Ovary (tissue), 3 donors: ENCODE data around the gene GPR85.

Experiments used
- POLR2A ChIP-seq: fragments of 450-650 bp; IDR thresholded peaks from one replicate; pipeline ENCODE4 v1.6.1; 2017; ENCODE audit warnings: antibody characterized with exemption, mild to moderate bottlenecking, moderate library complexity
- TF ChIP-seq, protein P1 (sequence below), 3 donors: fragments of 450-650 bp in 2 of 3; fragments of 200-600 bp in 1 of 3; IDR thresholded peaks; one replicate each; pipeline versions ENCODE4 v1.5.1 to v1.8.0; 2016 to 2022; ENCODE audit warnings: antibody characterized with exemption in 3 of 3, mild to moderate bottlenecking in 1 of 3
- donor health status: DM: no; HTN: no; CAD: no.

DNA sequence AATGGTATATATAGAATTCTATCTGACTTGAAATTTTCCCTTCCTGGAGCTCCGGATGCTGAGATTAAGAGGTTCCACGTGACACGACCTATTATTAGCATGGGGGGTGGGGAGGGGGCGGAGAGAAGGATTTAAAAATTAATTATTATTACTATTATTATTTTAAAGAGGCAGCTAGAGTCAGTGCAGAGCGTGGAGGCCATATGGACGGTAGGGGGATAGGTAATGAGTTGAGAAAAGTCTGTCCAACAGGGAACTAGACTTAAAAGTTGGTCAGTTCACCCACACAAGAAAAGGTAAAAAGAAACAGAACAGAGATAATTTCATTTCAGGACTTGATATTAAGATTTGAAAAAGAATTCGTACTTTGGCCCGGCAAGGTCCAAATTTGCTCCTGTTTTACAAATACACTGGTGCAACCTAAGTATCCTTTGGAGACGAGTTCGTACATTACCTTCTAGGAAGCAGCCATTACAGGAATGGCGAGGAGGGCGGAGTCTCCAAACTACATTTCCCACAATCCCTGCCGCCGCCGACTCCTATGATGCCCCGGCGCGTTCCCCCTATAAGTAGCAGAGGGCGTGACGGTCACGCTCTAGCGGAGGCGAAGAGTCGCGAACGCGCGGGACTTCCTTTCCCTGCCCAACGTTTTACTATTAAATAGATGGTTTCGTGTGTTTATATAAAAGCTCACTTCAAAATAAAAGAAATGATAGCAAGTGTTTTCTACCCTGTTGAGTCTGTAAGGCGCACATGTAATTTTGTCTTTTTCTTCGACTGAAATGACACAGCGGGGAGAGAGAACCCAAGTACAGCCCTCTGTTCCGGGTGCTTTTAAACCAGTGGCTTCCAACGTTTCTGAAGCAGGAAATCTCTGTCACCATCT, 31.7 kb upstream of the GPR85 start, which contains the start of gene SMIM30:
- TF ChIP-seq, protein P1, sequence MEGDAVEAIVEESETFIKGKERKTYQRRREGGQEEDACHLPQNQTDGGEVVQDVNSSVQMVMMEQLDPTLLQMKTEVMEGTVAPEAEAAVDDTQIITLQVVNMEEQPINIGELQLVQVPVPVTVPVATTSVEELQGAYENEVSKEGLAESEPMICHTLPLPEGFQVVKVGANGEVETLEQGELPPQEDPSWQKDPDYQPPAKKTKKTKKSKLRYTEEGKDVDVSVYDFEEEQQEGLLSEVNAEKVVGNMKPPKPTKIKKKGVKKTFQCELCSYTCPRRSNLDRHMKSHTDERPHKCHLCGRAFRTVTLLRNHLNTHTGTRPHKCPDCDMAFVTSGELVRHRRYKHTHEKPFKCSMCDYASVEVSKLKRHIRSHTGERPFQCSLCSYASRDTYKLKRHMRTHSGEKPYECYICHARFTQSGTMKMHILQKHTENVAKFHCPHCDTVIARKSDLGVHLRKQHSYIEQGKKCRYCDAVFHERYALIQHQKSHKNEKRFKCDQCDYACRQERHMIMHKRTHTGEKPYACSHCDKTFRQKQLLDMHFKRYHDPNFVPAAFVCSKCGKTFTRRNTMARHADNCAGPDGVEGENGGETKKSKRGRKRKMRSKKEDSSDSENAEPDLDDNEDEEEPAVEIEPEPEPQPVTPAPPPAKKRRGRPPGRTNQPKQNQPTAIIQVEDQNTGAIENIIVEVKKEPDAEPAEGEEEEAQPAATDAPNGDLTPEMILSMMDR (IDR thresholded peaks at IDR 0.05), result no peak
- peak; percentile 76 for TF ChIP-seq POLR2A
